Upper lobe of left lung (tissue), 6 donors: ENCODE measurements around the gene SCAMP2. TPM values are rescaled to one million over a fixed set of nuclear protein-coding genes. Genes with fewer than 3 reads are reported as not detected.

Source experiments
- ATAC-seq, 2 donors: fragments of 200-7000 bp; cut with Tn5 transposase; one replicate each; pipeline ENCODE4 v1.9.1; 2022; ENCODE audit warnings: mild to moderate bottlenecking in 2 of 2, moderate library complexity in 2 of 2; ENCODE audit not compliant: low FRiP score in 2 of 2
- DNase-seq, 2 donors: peaks; one replicate each; pipeline ENCODE4 v3.0.0-alpha.2; 2019 to 2020
- H3K27ac ChIP-seq, 4 donors: fragments of 200-600 bp; sonication (generic); one replicate each; pipeline ENCODE4 v1.5.1; 2016 to 2019
- H3K27me3 ChIP-seq, 4 donors: fragments of 200-600 bp; sonication (generic); one replicate each; pipeline ENCODE4 v1.5.1; 2017 to 2019
- H3K36me3 ChIP-seq, 4 donors: fragments of 200-600 bp; sonication (generic); one replicate each; pipeline ENCODE4 v1.5.1; 2016 to 2019
- H3K4me1 ChIP-seq, 4 donors: fragments of 200-600 bp; sonication (generic); one replicate each; pipeline ENCODE4 v1.5.1; 2018 to 2019
- H3K4me3 ChIP-seq, 4 donors: fragments of 200-600 bp; sonication (generic); one replicate each; pipeline ENCODE4 v1.5.1; 2017 to 2019; ENCODE audit warnings: mild to moderate bottlenecking in 2 of 4, moderate library complexity in 1 of 4
- H3K9me3 ChIP-seq, 4 donors: fragments of 200-600 bp; sonication (generic); one replicate each; pipeline ENCODE4 v1.5.1; 2018 to 2019
- CTCF ChIP-seq, 6 experiments: fragments of 450-650 bp in 4 of 6; fragments of 200-600 bp in 2 of 6; sonication (generic) in 2 of 6; IDR thresholded peaks; one replicate each; pipeline ENCODE4 v1.5.1; 2016 to 2019; ENCODE audit warnings: antibody characterized with exemption in 6 of 6
- EP300 ChIP-seq, 4 donors: sonication (generic); formaldehyde crosslinking; IDR thresholded peaks; one replicate each; pipeline ENCODE4 v1.5.1; 2017; ENCODE audit warnings: antibody characterized with exemption in 4 of 4, control low read depth in 2 of 4
- POLR2A ChIP-seq, 4 donors: fragments of 450-650 bp; IDR thresholded peaks; one replicate each; pipeline ENCODE4 v1.5.1; 2016 to 2017; ENCODE audit warnings: antibody characterized with exemption in 4 of 4, mild to moderate bottlenecking in 2 of 4
- POLR2AphosphoS5 ChIP-seq, 2 donors: sonication (generic); formaldehyde crosslinking; IDR thresholded peaks; one replicate each; pipeline ENCODE4 v1.5.1; 2017; ENCODE audit warnings: antibody characterized with exemption in 2 of 2
- WGBS, 2 donors: methylation state at CpG; one replicate each; pipeline ENCODE4 v1.1.5; 2017 to 2018; 5-methylcytosine and 5-hydroxymethylcytosine counted together
- total RNA-seq, 6 donors: library from RNA; depleted of rRNA in 4 of 6; stranded (reverse); fragments of >200 nt in 4 of 6; gene quantifications; one replicate each; pipeline versions ENCODE4 v1.1.0 to v1.2.1, GENCODE V29; 2016 to 2021
- donor health status: DM: no; HTN: no; CAD: no; lungs with moderate emphysema.
- donor health status: DM: no; HTN: yes; CAD: no; lungs with severe emphysema.

SCAMP2 gene
- total RNA-seq, 6 donors from 2014 or later, result 82.8 to 155 (median 130) TPM

GRCh38 chr15:74866090-74866489 lies 7.1 kb downstream of the SCAMP2 start:
- peaks cover 45 to 78% (median 60%) of the 10 kb centered on the region in 4 donors for H3K4me1 ChIP-seq
- ATAC-seq, result peak in 1 of 2 donors; percentile 18
- 80 to 83% methylated on average over 5 to 6 of the region's 6 CpGs for WGBS, 2 donors
- TF ChIP-seq CTCF (IDR thresholded peaks at IDR 0.05) (no peak), POLR2AphosphoS5 (IDR thresholded peaks at IDR 0.05) (no peak), EP300 (IDR thresholded peaks at IDR 0.05) (no peak), POLR2A (IDR thresholded peaks at IDR 0.05) (no peak)
- peak overlapping the region in 3 of 4 donors; percentile 31 to 68 (median 35) for H3K27ac ChIP-seq
- peaks cover 0 to 4% (median 0%) of the 10 kb centered on the region in 4 donors for H3K36me3 ChIP-seq
- H3K27me3 ChIP-seq, result no peaks in the 10 kb centered on the region
- H3K4me3 ChIP-seq, result no peak overlapping the region
- DNase-seq, result peak in 1 of 2 donors; percentile 51
- H3K9me3 ChIP-seq, result no peaks in the 10 kb centered on the region

GRCh38 chr15:74865316-74865715 lies 7.8 kb downstream of the SCAMP2 start:
- DNase-seq, result no peak
- Histone ChIP-seq H3K27me3 (no peaks in the 10 kb centered on the region), H3K9me3 (no peaks in the 10 kb centered on the region), H3K36me3 (peaks cover 0 to 4% (median 0%) of the 10 kb centered on the region in 4 donors), H3K4me3 (no peak overlapping the region), H3K27ac (peak overlapping the region in 1 of 4 donors; percentile 16), H3K4me1 (peaks cover 37 to 71% (median 52%) of the 10 kb centered on the region in 4 donors)
- ATAC-seq, result no peak
- TF ChIP-seq CTCF (IDR thresholded peaks at IDR 0.05), result no peak
- TF ChIP-seq POLR2A (IDR thresholded peaks at IDR 0.05), result no peak
- TF ChIP-seq EP300 (IDR thresholded peaks at IDR 0.05), result no peak
- no peak for TF ChIP-seq POLR2AphosphoS5 (IDR thresholded peaks at IDR 0.05)
- WGBS, 2 donors, result 73 to 77% methylated on average over 2 of the region's 2 CpGs

GRCh38 chr15:74864296-74864695 lies 8.9 kb downstream of the SCAMP2 start:
- no peak for ATAC-seq
- peak overlapping the region in 1 of 4 donors; percentile 49 for H3K27ac ChIP-seq
- H3K4me3 ChIP-seq, result no peak overlapping the region
- peaks cover 30 to 71% (median 47%) of the 10 kb centered on the region in 4 donors for H3K4me1 ChIP-seq
- no peaks in the 10 kb centered on the region for H3K27me3 ChIP-seq
- no peak for DNase-seq
- H3K9me3 ChIP-seq, result no peaks in the 10 kb centered on the region
- H3K36me3 ChIP-seq, result peaks cover 0 to 4% (median 0%) of the 10 kb centered on the region in 4 donors
- TF ChIP-seq EP300 (IDR thresholded peaks at IDR 0.05) (no peak), POLR2A (IDR thresholded peaks at IDR 0.05) (no peak), CTCF (IDR thresholded peaks at IDR 0.05) (no peak), POLR2AphosphoS5 (IDR thresholded peaks at IDR 0.05) (no peak)
- 83 to 91% methylated on average over 6 of the region's 6 CpGs for WGBS, 2 donors

- H3K4me1 ChIP-seq, result peaks cover 26 to 70% (median 43%) of the 10 kb centered on the region in 4 donors
- TF ChIP-seq POLR2A (IDR thresholded peaks at IDR 0.05), result no peak
- no peak for TF ChIP-seq POLR2AphosphoS5 (IDR thresholded peaks at IDR 0.05)
- no peak for TF ChIP-seq EP300 (IDR thresholded peaks at IDR 0.05)
- no peak for TF ChIP-seq CTCF (IDR thresholded peaks at IDR 0.05)
- H3K9me3 ChIP-seq, result no peaks in the 10 kb centered on the region
- no peaks in the 10 kb centered on the region for H3K27me3 ChIP-seq
- no peak for DNase-seq
- peak overlapping the region in 1 of 4 donors; percentile 34 for H3K27ac ChIP-seq
- ATAC-seq, result no peak
- WGBS, 2 donors, result 84 to 85% methylated on average over 11 of the region's 11 CpGs
- H3K36me3 ChIP-seq, result peaks cover 0 to 4% (median 0%) of the 10 kb centered on the region in 4 donors
- H3K4me3 ChIP-seq, result no peak overlapping the region
Observed at GRCh38 chr15:74863239-74864056, 9.7 kb downstream of the SCAMP2 start.
